Kidney (tissue), 22 donors: Measurements from ENCODE around the gene KIF24. TPM values are rescaled to one million over a fixed set of nuclear protein-coding genes. Genes with fewer than 3 reads are reported as not detected.

Experiments
- DNase-seq, 5 donors: peaks; one replicate each; pipeline ENCODE4 v3.0.0-alpha.2; 2013 to 2020
- FAIRE-seq: peaks from 2 replicates; lab custom pipeline; 2012; peaks lifted over from hg19 to GRCh38; lab: Jason Lieb, UNC
- H3K27ac ChIP-seq, 2 donors: one replicate each; pipeline ENCODE4 v1.7.0; 2013; ENCODE audit warnings: low read depth in 2 of 2, low read length in 2 of 2, inconsistent platforms in 1 of 2
- H3K27me3 ChIP-seq: one replicate; pipeline ENCODE4 v1.7.1; 2013; ENCODE audit warnings: low read length, inconsistent platforms; ENCODE audit not compliant: control insufficient read depth, insufficient read depth
- H3K36me3 ChIP-seq, 3 donors: one replicate each; pipeline versions ENCODE4 v1.7.0 to v1.7.1; 2013; ENCODE audit warnings: low read length in 3 of 3, control low read depth in 1 of 3, inconsistent platforms in 1 of 3; ENCODE audit not compliant: insufficient read depth in 3 of 3, control insufficient read depth in 2 of 3
- H3K4me1 ChIP-seq, 3 donors: one replicate each; pipeline versions ENCODE4 v1.7.0 to v1.7.1; 2013; ENCODE audit warnings: low read length in 3 of 3, inconsistent platforms in 1 of 3, low read depth in 1 of 3; ENCODE audit not compliant: control insufficient read depth in 2 of 3, insufficient read depth in 2 of 3
- H3K4me3 ChIP-seq, 3 donors: one replicate each; pipeline versions ENCODE4 v1.7.0 to v1.8.1; 2013; ENCODE audit warnings: low read length in 3 of 3, control low read depth in 1 of 3, inconsistent platforms in 1 of 3
- H3K9ac ChIP-seq, 3 donors: one replicate each; pipeline versions ENCODE4 v1.7.0 to v1.7.1; 2013; ENCODE audit warnings: low read length in 3 of 3, control low read depth in 1 of 3, inconsistent platforms in 1 of 3
- H3K9me3 ChIP-seq, 3 donors: one replicate each; pipeline versions ENCODE4 v1.7.0 to v1.7.1; 2013; ENCODE audit warnings: low read length in 3 of 3, control low read depth in 1 of 3, inconsistent platforms in 1 of 3; ENCODE audit not compliant: control insufficient read depth in 2 of 3, insufficient read depth in 1 of 3
- CTCF ChIP-seq: IDR thresholded peaks from 3 replicates; pipeline ENCODE4 v1.5.1; 2012; ENCODE audit warnings: mild to moderate bottlenecking, moderate library complexity, borderline replicate concordance; ENCODE audit not compliant: insufficient read depth; ENCODE audit errors: extremely low read depth
- intact Hi-C: fragments of 100-400 bp; cut with DNase I; formaldehyde crosslinking; loops from one replicate; pipeline ENCODE4 v1.11.1; 2022
- long read RNA-seq, 10 donors: library from polyadenylated mRNA in 1 of 10; unstranded in 1 of 10; transcript quantifications; one replicate each; pipeline ENCODE4 v2.0.0 and lab custom pipeline, GENCODE V29; 2021 to 2026
- polyA plus RNA-seq: library from polyadenylated mRNA; stranded (reverse); fragments of 350-450 nt; fragmentation: Illumina TruSeq; extraction: RNeasy Lipid Tissue Mini Kit (QIAGEN cat#74804); gene quantifications from one replicate; pipeline ENCODE4 v1.2.3, GENCODE V29; 2014; ENCODE audit warnings: low read depth, low replicate concordance; ENCODE audit not compliant: insufficient read depth
- total RNA-seq: library from RNA; stranded (reverse); fragmentation: NEBNext Ultra II Directional; extraction: Animal tissue kit (Norgen Biotek cat#: 25700); gene quantifications from one replicate; pipeline ENCODE4 v1.2.1, GENCODE V29; 2021
- donor health status: control.
- donor health status: control.
- donor health status: control.
- donor health status: control.
- donor health status: control.
- donor health status: DM: yes; HTN: yes; CAD: no.
- donor health status: Normal renal cell carcinoma (clear cell type).

The KIF24 gene
- total RNA-seq = 2.8 TPM
- polyA plus RNA-seq = 0.58 TPM
- long read RNA-seq, donor 1 = 0 reads
- long read RNA-seq, donor 2 = 0 reads
- long read RNA-seq, donor 3 = 0 reads
- long read RNA-seq, donor 4 = 0 reads
- long read RNA-seq, donor 5 = 0 reads
- long read RNA-seq, donor 6 = 0 reads
- long read RNA-seq, donor 7 = 0 reads
- long read RNA-seq, donor 8 = 0 reads
- long read RNA-seq, donor 9 = 0 reads
- long read RNA-seq, donor 10 = 0 reads

GRCh38 chr9:34328987-34329832 lies at the start of gene KIF24, which contains the start of gene NUDT2:
Gene KIF24 (minus strand): TSS chr9:34329268. CDS start chr9:34311346, 17,922 bp downstream.
Gene NUDT2 (plus strand): TSS chr9:34329569. CDS start chr9:34339040, 9,471 bp downstream.
- no peak for TF ChIP-seq CTCF
- peaks cover 0 to 2% (median 0%) of the 10 kb centered on the region in 3 donors for H3K4me1 ChIP-seq
- H3K27ac ChIP-seq = peak within 1 kb of the TSS; percentile 89 to 96
- no peaks in the 10 kb centered on the region for H3K9me3 ChIP-seq
- intact Hi-C loops = no loop called here
- H3K36me3 ChIP-seq = no peaks in the 10 kb centered on the region
- H3K27me3 ChIP-seq = no peaks in the 10 kb centered on the region
- DNase-seq (peak; percentile 98 to 100 (median 99)), FAIRE-seq (peak; percentile 99)
- peak within 1 kb of the TSS; percentile 87 to 95 (median 94) for H3K4me3 ChIP-seq
- peak within 1 kb of the TSS; percentile 86 to 97 (median 92) for H3K9ac ChIP-seq

GRCh38 chr9:34378376-34379060 lies 49.5 kb upstream of the KIF24 start:
- TF ChIP-seq CTCF = no peak
- H3K4me1 ChIP-seq = peaks cover 0 to 20% (median 10%) of the 10 kb centered on the region in 3 donors
- H3K36me3 ChIP-seq = no peaks in the 10 kb centered on the region
- no peaks in the 10 kb centered on the region for H3K9me3 ChIP-seq
- no peak overlapping the region for H3K4me3 ChIP-seq
- H3K27me3 ChIP-seq = no peaks in the 10 kb centered on the region
- intact Hi-C loops = no loop called here
- FAIRE-seq (no peak), DNase-seq (no peak)
- no peak overlapping the region for H3K27ac ChIP-seq
- H3K9ac ChIP-seq = peak overlapping the region in 1 of 3 donors; percentile 5

GRCh38 chr9:34377404-34377746 lies 48.3 kb upstream of the KIF24 start:
- no peaks in the 10 kb centered on the region for H3K36me3 ChIP-seq
- H3K27me3 ChIP-seq = no peaks in the 10 kb centered on the region
- peaks cover 0 to 20% (median 10%) of the 10 kb centered on the region in 3 donors for H3K4me1 ChIP-seq
- H3K4me3 ChIP-seq = peak overlapping the region; percentile 66 to 91 (median 82)
- TF ChIP-seq CTCF = no peak
- H3K27ac ChIP-seq = peak overlapping the region; percentile 85 to 91
- intact Hi-C loops = no loop called here
- no peaks in the 10 kb centered on the region for H3K9me3 ChIP-seq
- FAIRE-seq (no peak), DNase-seq (peak in 4 of 5 donors; percentile 56 to 86 (median 76))
- H3K9ac ChIP-seq = peak overlapping the region; percentile 35 to 91 (median 76)
